Fibroblast of gingiva (primary cell): ENCODE data around the gene NOL11.
"Not testable (repeated sequence)": the region's sequence is repeated elsewhere in the genome, so short reads cannot be mapped to it uniquely, and the experiment has no call there.

ENCODE experiments used
- DNase-seq: peaks from one replicate; pipeline ENCODE4 v3.0.0-alpha.2; 2011; ENCODE audit warnings: low read depth

Gene NOL11

DNA sequence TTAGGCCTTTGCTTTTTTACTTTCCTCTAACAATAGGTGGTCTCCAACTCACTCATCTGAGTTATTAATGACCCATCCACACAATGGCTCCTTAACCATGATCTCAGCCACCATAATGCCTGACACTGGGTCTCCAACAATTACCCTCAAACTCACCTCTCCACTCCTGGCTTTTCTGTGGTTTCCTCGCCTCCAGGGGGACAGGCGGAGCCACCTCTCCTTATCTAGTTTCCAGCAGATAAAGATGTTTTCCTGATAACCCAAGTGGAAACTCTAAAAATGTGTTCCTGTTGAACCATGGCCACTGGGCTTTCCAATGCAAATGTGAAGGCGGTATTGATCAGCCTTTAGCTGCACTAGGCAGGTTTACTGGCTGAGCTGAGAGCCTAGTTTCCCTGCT lies 9.4 kb upstream of the NOL11 start:
- DNase-seq: no peak

GRCh38 chr17:67711916-67712315 lies 5.8 kb upstream of the NOL11 start:
- no peak for DNase-seq

- no peak for DNase-seq
Observed at GRCh38 chr17:67712375-67712774, 5.4 kb upstream of the NOL11 start.

GRCh38 chr17:67713169-67713568 lies 4.6 kb upstream of the NOL11 start:
- no peak for DNase-seq

GRCh38 chr17:67716405-67716798 lies 1.3 kb upstream of the NOL11 start:
- no peak for DNase-seq

DNA sequence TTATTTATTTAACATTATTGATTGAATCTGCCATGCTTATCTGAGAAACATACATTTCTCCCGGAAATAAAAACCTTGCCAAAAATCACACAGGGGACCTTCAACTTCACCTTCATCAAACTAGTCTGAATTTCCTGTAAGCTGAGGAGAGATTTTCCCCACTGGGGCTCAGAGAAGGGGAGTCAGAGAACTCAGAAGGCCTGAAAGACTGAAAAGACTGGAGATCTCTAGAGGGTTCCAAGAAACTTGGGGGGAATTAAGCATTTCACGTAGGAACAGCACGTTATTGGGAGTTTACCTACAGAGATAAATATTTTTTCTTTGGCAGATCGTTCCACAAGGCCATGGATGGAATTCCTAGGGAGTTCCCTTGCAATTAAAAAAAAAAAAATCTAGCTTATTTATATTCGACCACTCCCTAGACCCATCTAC lies 528 bp upstream of the NOL11 start:
- no peak for DNase-seq

- DNase-seq: no peak
Observed at GRCh38 chr17:67718325-67718941, 697 bp downstream of the NOL11 start.

GRCh38 chr17:67725373-67725791 lies 7.6 kb downstream of the NOL11 start:
- no peak for DNase-seq

DNA sequence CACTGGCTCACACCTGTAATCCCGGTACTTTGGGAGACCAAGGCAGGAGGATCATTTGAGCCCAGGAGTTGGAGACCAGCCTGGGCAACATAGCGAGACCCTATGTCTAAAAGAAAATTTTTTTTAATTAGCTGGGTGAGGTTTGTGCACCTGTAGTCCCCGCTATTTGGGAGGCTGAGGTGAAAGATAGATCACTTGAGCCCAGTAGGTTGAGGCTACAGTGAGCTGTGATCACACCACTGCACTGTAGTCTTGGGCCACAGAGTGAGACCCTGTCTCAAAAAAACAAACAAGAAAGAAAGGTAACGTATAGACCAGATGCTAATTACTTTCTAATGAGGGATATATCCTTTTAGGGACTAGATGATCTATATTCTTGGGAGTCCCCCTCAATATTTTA lies 8.1 kb downstream of the NOL11 start:
- DNase-seq: no peak

GRCh38 chr17:67727152-67728039 lies 9.7 kb downstream of the NOL11 start:
- not testable (repeated sequence) for DNase-seq

DNA sequence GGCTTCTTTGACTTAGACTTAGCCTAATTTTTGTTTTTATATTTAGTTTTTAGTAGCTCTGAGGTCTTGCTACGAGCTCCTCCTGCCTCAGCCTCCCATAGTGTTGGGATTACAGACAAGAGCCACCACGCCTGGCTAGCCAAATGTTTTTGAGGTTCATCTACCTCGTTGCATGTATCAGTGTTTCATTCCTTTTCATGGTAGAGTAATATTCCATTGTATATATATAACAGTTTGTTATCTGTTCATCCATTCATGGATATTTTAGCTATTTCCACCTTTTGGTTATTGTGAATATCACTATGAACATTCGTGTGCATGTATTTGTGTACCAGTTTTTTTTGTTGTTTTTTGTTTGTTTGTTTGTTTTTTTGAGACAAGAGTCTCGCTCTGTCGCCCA lies 12.2 kb downstream of the NOL11 start:
- DNase-seq: no peak

DNA sequence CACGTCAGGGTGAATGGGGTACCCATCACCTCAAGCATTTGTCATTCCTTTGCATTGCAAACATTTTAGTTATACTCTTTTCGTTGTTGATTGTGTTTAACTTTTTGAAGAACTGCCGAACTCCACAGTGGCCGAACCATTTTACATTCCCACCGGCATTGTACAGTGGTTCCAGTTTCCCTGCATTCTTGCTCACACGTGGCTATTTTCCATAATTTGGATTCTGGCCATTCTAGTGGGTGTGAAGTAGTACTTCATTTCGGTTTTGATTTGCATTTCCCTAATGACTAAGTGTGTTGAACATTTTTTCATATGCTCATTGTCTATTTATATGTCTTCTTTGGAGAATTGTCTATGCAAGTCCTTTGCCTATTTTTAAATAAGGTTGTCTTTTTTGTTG lies 13.0 kb downstream of the NOL11 start:
- no peak for DNase-seq

DNA sequence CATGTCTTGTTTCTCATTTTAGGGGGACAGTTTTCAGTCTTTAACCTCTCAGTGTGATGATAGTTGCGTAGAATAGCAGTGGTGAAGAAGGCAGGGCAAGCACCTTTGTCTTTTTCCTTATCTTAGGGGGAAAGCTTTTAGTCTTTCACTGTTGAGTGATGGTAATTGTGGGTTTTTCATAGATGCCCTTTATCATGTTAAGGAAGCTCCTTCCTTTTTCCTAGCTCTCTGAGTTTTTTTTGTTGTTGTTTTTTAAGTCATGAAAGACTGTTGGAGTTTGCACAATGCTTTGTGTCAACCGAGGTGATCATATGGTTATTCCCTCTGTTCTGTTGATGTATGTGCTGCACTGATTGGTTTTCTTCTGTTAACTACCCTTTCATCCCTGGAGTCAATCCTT lies 15.7 kb downstream of the NOL11 start:
- no peak for DNase-seq

- DNase-seq: no peak
Observed at GRCh38 chr17:67737145-67737544, 19.4 kb downstream of the NOL11 start.

DNA sequence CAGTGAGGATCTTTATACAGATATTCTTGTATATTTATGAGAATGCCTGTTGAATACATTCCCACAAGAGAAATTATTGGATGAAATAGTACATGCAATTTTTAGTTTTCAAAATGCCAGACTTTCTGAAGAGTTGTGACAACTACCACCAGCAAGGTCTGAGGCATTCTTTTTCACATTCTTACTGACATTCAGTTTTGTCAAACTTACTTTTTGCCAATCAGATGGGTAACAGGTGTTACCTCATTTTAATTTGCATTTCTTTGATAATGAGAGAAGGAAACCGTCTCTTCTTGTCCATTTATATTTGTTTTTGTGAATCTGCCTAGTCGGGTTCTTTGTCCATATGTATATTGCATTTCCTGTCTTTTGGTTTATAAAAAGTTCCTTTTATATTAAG lies 24.3 kb downstream of the NOL11 start:
- no peak for DNase-seq

GRCh38 chr17:67746704-67747571 lies 29.2 kb downstream of the NOL11 start:
- DNase-seq: no peak

GRCh38 chr17:67747681-67748235 lies 30.0 kb downstream of the NOL11 start:
- no peak for DNase-seq

GRCh38 chr17:67750067-67750466 lies 32.3 kb downstream of the NOL11 start:
- no peak for DNase-seq

DNA sequence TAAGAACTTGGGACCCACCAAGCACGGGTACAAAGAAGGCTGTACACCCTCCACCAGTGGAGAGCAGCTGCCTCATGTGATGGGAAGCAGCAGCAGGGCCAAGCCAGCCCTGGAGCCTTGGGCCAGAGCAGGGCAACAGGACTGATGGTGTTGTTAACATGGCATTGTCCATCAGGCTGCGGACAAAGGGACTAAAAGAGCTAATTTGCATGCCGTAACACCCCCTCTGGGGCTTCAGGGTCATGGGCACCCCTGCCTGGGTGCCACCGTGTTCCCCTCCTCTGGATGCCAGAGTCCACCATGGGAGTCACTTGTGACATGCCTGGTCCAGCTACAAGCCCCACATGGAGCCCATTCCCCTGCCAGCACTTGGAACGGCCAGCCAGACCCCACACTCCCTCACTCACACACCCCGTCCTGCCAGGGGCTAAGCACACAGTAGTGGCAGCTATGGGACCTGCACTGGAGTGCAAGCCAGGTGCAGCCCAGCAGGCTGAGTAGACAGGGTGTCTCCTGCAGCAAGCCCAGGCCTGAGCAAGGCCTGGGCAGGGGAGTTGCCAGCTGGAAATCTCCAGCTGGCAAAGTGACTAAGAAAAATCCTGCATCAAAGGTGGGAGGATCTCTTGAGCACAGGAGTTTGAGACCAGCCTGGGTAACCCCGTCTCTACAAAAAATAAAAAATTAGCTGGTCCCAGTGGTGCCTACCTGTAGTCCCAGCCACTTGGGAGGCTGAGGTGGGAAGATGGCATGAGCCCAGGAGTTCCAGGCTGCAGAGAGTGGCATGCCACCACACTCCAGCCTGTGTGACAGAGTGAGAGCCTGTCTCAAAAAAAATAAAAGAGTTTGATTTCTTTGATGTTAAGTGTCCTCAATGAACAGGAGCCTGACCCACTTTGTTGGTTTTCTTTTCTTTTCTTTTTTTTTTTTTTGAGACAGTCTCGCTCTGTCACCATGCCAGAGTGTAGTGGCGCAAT lies 33.7 kb downstream of the NOL11 start:
- DNase-seq: no peak

DNA sequence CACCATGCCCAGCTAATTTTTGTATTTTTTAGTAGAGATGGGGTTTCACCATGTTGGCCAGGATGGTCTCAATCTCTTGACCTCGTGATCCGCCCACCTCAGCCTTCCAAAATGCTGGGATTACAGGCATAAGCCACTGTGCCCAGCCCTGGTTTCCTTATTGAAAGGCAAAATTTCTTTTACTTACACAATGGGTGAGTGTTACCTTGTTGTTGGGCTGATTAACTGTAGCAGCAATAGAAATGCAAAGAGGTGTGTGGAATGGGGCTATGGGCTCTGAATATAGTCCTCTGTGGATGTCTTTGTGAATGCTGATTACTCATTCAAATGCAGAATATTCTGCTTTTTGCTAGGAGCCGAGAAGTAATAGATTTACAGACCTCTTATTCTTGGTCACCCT lies 34.4 kb downstream of the NOL11 start:
- DNase-seq: not testable (repeated sequence)

DNA sequence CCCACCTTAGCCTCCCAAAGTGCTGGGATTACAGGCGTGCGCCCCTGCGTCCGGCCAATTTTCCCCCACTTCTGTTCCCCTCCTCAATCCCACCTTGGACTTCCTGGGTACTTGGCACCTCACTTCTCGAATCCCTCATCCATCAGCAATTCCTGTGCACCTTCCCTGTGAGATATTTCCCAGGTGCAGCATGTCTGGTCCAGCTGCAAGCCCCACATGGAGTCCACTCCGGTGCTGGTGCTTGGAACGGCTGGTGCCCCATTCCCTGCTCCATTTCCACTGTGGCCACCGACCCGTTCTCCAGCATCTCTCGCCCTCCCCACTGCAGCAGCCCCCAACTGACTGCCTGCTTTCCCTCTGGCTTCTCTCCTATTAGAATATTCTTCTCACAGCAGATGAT lies 35.3 kb downstream of the NOL11 start:
- DNase-seq: no peak
